Activated T-helper 2 cell treated with anti-CD3 and anti-CD28 coated beads, Interferon-gamma antibody, Interleukin-2, Interleukin-4, amounts not matched to agents 10 μg/mL and 5 μg/mL and 100 μg/mL, durations not matched to agents 14 hours and 24 hours and 36 hours (primary cell): ENCODE data around the gene USP40. TPM values are rescaled to one million over a fixed set of nuclear protein-coding genes. Genes with fewer than 3 reads are reported as not detected.
A peak's percentile ranks its signal among the peaks of the same experiment; 100 is the strongest.

ENCODE experiments used
- DNase-seq: peaks from one replicate; pipeline ENCODE4 v3.0.0; 2021; ENCODE audit warnings: low spot score
- H3K27ac Mint-ChIP-seq: one replicate; pipeline ENCODE4 v1.8.0; 2021; ENCODE audit warnings: mixed read lengths
- H3K27me3 Mint-ChIP-seq: one replicate; pipeline ENCODE4 v1.8.0; 2021; ENCODE audit warnings: low read depth, mixed read lengths
- H3K36me3 Mint-ChIP-seq: one replicate; pipeline ENCODE4 v1.8.0; 2021; ENCODE audit warnings: low read depth, mixed read lengths
- H3K4me1 Mint-ChIP-seq: one replicate; pipeline ENCODE4 v1.8.0; 2021; ENCODE audit warnings: low read depth, mixed read lengths
- H3K4me3 Mint-ChIP-seq: one replicate; pipeline ENCODE4 v1.8.0; 2021; ENCODE audit warnings: low read depth, mild to moderate bottlenecking, moderate library complexity, mixed read lengths
- H3K9me3 Mint-ChIP-seq: one replicate; pipeline ENCODE4 v1.8.0; 2021; ENCODE audit warnings: mixed read lengths
- intact Hi-C: fragments of 100-400 bp; cut with micrococcal nuclease; formaldehyde crosslinking; loops from one replicate; pipeline ENCODE4 v1.15.1; 2023
- total RNA-seq: library from RNA; stranded (reverse); gene quantifications from 2 replicates; pipeline ENCODE4 v1.2.3, GENCODE V29; 2022

Gene USP40
- total RNA-seq, 1 donor from 2014 or later: 9.5 TPM

- Mint-ChIP-seq H3K36me3 (peaks cover 34% of the 10 kb centered on the region), H3K4me1 (peaks cover 20% of the 10 kb centered on the region), H3K27ac (no peak overlapping the region), H3K27me3 (no peaks in the 10 kb centered on the region), H3K4me3 (no peak overlapping the region), H3K9me3 (peaks cover 35% of the 10 kb centered on the region)
- intact Hi-C loops: no loop called here
- no peak for DNase-seq
These were observed 63.1 kb downstream of the USP40 start for GRCh38 chr2:233503481-233503880.

DNA sequence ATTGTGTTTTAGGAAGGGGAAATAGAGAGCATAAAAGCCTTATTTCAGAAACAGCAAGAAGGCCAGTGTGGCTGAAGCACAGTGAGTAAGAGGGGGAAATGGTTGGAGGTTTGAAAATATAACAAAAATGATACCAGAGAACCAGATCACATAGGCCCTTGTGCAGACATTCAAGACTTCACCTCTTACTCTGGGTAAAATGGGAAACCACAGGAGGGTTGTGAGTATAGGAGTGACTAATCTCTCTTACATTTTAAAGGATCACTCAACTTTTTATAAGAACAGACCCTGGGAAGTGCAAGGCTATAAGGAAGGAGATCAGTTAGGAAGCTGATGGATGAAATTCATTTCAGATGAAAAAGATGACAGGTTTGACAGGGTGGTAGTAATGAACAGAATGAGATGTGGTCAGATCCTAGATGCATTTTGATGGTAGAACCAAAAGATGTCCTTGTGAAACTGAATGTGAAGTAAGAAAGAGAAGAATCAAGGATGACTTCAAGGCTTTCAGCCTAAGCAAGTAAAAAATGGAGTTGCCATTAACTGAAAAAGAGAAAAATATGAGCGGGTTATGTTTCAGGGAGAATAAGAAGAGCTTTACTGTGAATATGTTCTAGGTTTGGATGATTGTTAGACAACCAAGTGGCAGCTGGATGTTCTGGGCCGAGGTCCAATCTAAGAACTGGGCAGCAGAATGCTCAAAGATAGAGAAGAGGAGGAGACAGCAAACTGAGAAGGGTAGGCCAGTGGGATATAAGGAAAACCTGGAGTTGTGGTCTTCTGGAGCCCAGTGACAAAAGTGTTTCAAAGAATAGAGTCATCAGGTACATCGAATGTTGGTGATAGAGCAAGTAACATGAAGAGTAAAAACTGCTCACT lies 65.1 kb downstream of the USP40 start:
- peaks cover 34% of the 10 kb centered on the region for H3K4me1 Mint-ChIP-seq
- H3K36me3 Mint-ChIP-seq: peaks cover 34% of the 10 kb centered on the region
- intact Hi-C loops: no loop called here
- peak overlapping the region; percentile 13 for H3K27ac Mint-ChIP-seq
- no peaks in the 10 kb centered on the region for H3K27me3 Mint-ChIP-seq
- no peak for DNase-seq
- peaks cover 35% of the 10 kb centered on the region for H3K9me3 Mint-ChIP-seq
- H3K4me3 Mint-ChIP-seq: no peak overlapping the region

- peaks cover 32% of the 10 kb centered on the region for H3K36me3 Mint-ChIP-seq
- no peaks in the 10 kb centered on the region for H3K27me3 Mint-ChIP-seq
- H3K4me1 Mint-ChIP-seq: peaks cover 34% of the 10 kb centered on the region
- H3K27ac Mint-ChIP-seq: no peak overlapping the region
- intact Hi-C loops: no loop called here
- no peak for DNase-seq
- H3K4me3 Mint-ChIP-seq: no peak overlapping the region
- H3K9me3 Mint-ChIP-seq: peaks cover 32% of the 10 kb centered on the region
These were observed 66.7 kb downstream of the USP40 start for GRCh38 chr2:233499928-233500327.

DNA sequence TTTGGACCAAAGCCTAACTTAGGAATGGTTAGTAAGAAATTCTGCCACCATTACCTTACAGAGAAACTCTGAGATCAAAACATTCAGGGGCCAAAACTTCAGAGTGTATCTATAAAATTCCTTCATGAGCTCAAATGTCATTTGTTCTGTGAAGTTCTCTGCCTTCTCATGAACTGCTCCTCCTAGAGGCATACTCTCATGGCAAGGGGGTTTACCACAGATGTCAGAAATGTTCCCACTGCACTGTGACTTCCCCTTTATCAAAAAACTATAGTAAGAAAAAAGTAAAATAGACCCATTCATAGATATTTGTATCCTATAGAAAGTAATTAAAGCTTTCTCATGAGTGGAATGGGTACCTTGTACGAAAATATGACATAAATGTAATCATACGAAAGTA lies 68.5 kb downstream of the USP40 start:
- no peak overlapping the region for H3K4me3 Mint-ChIP-seq
- H3K4me1 Mint-ChIP-seq: peaks cover 29% of the 10 kb centered on the region
- peaks cover 16% of the 10 kb centered on the region for H3K9me3 Mint-ChIP-seq
- no peak overlapping the region for H3K27ac Mint-ChIP-seq
- intact Hi-C loops: no loop called here
- H3K36me3 Mint-ChIP-seq: peaks cover 18% of the 10 kb centered on the region
- H3K27me3 Mint-ChIP-seq: no peaks in the 10 kb centered on the region
- no peak for DNase-seq

DNA sequence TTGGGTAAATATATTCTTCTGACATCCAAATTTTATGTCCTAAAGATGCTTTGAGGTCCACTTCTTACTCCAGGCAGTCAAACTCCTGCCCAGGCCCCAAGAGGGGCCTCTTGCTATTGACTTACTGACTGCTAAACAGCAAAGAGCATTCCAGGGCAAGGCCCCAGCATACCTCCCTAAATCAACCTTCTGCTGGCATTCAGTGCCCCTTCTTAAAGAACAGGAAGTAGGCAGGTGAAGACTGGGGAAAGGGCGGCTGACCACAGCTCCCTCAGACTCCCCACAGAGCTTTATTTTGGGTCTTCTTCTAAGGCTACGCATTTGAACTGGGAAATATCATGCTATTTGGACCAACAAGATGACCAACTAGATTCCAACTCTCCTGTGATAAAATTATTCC lies 68.9 kb downstream of the USP40 start:
- no peak overlapping the region for H3K4me3 Mint-ChIP-seq
- no peaks in the 10 kb centered on the region for H3K27me3 Mint-ChIP-seq
- H3K36me3 Mint-ChIP-seq: peaks cover 13% of the 10 kb centered on the region
- intact Hi-C loops: no loop called here
- H3K9me3 Mint-ChIP-seq: peaks cover 12% of the 10 kb centered on the region
- peaks cover 29% of the 10 kb centered on the region for H3K4me1 Mint-ChIP-seq
- H3K27ac Mint-ChIP-seq: no peak overlapping the region
- no peak for DNase-seq

DNA sequence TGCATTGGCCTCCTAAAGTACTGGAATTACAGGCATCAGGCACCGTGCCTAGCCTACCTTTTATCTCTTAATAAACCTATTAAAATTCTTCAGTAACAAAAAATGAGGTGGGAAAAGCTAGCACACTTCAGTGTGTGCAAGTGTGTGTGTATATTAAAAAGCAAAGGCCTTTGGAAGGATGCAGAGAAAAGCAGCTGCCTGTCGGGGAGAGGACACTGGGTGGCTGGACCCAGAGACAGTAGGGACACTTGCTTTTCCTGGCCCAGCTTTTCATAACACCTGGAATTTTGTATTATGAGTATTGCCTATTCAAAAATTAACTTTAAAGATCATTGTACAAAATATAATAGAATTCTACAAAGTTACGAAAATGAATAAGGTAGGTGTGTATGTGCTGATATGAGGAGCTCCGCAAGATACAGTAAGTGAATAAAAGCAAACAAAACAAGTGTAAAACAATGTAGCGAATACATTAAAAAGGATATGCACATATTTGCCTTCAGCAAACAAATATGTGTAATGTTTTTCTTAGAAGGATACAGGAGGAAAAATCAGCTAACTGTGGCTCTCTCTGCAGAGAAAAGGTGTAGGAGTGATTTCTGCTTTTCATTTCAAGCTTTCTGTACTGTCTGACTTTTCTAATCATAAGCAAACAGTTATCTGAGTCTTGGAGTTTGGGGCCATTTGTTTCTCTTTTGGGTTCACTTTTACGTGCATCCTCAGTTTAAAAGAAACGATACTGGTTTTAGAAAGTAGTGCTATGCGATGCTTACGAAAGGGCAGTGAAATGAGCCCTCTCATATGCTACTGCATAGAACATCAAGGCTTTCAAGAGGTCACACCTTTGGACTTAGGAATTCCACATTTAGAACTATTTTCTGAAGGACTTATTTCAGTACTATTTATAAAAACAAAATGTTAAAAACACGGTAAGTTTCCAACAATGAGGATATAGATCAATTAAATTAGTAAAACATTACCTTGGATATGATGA lies 70.8 kb downstream of the USP40 start:
- no peak for DNase-seq
- Mint-ChIP-seq H3K9me3 (no peaks in the 10 kb centered on the region), H3K36me3 (no peaks in the 10 kb centered on the region), H3K4me1 (peaks cover 20% of the 10 kb centered on the region), H3K27me3 (no peaks in the 10 kb centered on the region), H3K4me3 (no peak overlapping the region), H3K27ac (no peak overlapping the region)
- intact Hi-C loops: no loop called here

DNA sequence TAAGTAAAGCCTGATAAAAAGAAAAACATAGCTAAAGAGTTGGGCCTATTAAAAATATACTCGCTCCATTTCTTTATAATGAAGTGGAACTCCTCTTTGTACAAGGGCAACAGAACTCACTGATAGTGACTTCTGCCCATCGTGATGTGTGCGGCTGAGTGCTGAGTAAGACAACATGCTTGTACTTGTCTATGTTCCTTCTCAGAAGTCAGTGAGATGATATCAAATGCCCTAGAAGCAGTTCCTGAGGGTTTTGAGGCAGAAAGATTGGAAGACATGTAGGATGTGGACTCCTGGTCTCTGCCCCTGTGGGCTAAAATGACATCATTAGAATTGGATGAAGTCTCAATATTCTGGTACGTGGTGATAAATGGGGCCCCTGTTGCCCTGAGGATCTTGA lies 73.8 kb downstream of the USP40 start:
- Mint-ChIP-seq H3K4me3 (no peak overlapping the region), H3K27me3 (no peaks in the 10 kb centered on the region), H3K9me3 (no peaks in the 10 kb centered on the region), H3K27ac (no peak overlapping the region), H3K36me3 (no peaks in the 10 kb centered on the region), H3K4me1 (peaks cover 10% of the 10 kb centered on the region)
- DNase-seq: no peak
- intact Hi-C loops: no loop called here

DNA sequence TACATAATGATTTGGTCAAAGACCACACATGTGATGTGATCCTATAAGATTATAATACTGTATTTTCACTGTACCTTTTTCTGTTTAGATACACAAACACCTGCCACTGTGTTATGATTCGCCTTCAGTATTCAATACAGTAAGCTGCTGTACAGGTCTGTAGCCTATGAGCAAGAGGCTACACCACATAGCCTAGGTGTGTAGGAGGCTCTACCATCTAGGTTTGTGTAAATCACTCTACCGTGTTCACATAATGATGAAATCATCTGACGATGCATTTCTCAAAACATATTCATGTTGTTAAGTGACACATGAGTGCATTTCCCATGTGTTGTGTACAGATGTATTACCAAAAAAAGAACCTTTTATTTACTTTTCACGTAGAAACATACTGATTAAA lies 74.5 kb downstream of the USP40 start:
- Mint-ChIP-seq H3K9me3 (no peaks in the 10 kb centered on the region), H3K36me3 (no peaks in the 10 kb centered on the region), H3K4me3 (no peak overlapping the region), H3K4me1 (peaks cover 6% of the 10 kb centered on the region), H3K27me3 (no peaks in the 10 kb centered on the region), H3K27ac (no peak overlapping the region)
- no peak for DNase-seq
- intact Hi-C loops: no loop called here

DNA sequence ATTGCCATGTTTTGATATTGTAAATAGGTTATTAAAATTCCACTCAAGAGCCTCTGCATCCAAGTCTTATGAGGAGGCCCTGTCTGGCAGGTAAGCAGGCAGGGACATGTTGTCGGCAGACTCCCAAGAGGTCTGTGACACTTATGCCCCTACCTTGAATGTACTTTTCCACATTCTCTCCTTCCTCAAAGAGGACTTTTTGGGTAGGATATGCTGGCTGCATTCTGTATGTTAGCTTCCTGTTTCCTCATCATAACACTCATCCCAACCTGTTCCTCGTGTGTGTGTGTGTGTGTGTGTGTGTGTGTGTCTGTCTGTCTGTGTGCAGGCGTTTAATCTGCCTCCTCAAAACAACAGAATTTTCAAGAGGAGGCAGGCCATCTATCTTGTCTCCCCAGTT lies 75.3 kb downstream of the USP40 start:
- Mint-ChIP-seq H3K9me3 (no peaks in the 10 kb centered on the region), H3K4me1 (no peaks in the 10 kb centered on the region), H3K36me3 (no peaks in the 10 kb centered on the region), H3K27me3 (no peaks in the 10 kb centered on the region), H3K4me3 (no peak overlapping the region), H3K27ac (no peak overlapping the region)
- intact Hi-C loops: no loop called here
- DNase-seq: no peak

- Mint-ChIP-seq H3K4me1 (no peaks in the 10 kb centered on the region), H3K4me3 (no peak overlapping the region), H3K27ac (no peak overlapping the region), H3K27me3 (no peaks in the 10 kb centered on the region), H3K9me3 (no peaks in the 10 kb centered on the region), H3K36me3 (no peaks in the 10 kb centered on the region)
- DNase-seq: no peak
- intact Hi-C loops: no loop called here
These were observed 75.8 kb downstream of the USP40 start for GRCh38 chr2:233490831-233491230.

DNA sequence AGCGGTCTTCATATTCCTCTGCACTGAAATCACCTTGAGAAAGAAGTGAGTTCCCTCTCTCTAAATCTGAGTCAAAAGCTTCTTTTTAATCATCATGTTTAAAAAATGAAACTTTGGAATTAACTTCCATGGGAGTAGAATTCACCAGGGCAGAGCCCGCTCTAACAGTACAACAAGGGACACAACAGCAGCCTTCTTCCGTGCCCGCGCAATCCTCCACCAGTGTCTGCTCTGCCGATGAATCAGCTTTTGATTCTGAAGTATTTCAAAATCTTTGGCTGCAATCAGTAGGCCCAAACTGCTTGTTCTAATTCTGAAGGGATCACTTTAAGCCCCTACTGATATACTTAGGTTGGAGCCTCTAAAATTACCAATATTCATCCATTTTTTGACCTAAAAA lies 76.9 kb downstream of the USP40 start:
- H3K4me1 Mint-ChIP-seq: no peaks in the 10 kb centered on the region
- H3K27me3 Mint-ChIP-seq: no peaks in the 10 kb centered on the region
- DNase-seq: no peak
- H3K27ac Mint-ChIP-seq: no peak overlapping the region
- peaks cover 3% of the 10 kb centered on the region for H3K36me3 Mint-ChIP-seq
- intact Hi-C loops: no loop called here
- H3K9me3 Mint-ChIP-seq: no peaks in the 10 kb centered on the region
- no peak overlapping the region for H3K4me3 Mint-ChIP-seq

DNA sequence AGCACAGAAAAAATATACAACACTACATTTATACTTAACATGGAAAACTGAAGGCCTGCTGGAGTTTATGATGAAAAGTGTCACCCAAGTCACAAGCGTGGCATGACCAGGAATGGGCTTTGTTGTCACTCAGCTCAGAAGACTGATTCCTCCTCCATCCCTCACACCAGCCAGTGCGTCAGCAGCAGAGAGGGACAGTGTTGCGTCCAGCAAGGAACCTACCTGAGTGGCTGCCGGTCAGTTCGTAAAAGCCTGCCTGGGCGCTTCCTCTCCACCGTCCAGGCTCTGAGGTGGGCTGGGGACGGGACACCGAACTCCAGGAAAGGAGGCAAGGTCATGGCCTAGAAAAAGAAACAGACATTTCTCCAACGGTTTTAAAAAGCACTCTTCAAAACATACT lies 77.4 kb downstream of the USP40 start:
- intact Hi-C loops: no loop called here
- Mint-ChIP-seq H3K4me3 (no peak overlapping the region), H3K27me3 (no peaks in the 10 kb centered on the region), H3K27ac (no peak overlapping the region), H3K9me3 (no peaks in the 10 kb centered on the region), H3K4me1 (no peaks in the 10 kb centered on the region), H3K36me3 (peaks cover 3% of the 10 kb centered on the region)
- no peak for DNase-seq
